HG03045 (cell line): ENCODE results near the gene VARS1.
A peak's percentile ranks its signal among the peaks of the same experiment; 100 is the strongest.
"Not testable (repeated sequence)": the region's sequence is repeated elsewhere in the genome, so short reads cannot be mapped to it uniquely, and the experiment has no call there.

Source experiments
- ATAC-seq: cut with Tn5 transposase; IDR thresholded peaks from one replicate; pipeline ENCODE4 v1.9.1; 2021; ENCODE audit warnings: mild to moderate bottlenecking, moderate library complexity; ENCODE audit not compliant: unreplicated experiment

VARS1 gene

DNA sequence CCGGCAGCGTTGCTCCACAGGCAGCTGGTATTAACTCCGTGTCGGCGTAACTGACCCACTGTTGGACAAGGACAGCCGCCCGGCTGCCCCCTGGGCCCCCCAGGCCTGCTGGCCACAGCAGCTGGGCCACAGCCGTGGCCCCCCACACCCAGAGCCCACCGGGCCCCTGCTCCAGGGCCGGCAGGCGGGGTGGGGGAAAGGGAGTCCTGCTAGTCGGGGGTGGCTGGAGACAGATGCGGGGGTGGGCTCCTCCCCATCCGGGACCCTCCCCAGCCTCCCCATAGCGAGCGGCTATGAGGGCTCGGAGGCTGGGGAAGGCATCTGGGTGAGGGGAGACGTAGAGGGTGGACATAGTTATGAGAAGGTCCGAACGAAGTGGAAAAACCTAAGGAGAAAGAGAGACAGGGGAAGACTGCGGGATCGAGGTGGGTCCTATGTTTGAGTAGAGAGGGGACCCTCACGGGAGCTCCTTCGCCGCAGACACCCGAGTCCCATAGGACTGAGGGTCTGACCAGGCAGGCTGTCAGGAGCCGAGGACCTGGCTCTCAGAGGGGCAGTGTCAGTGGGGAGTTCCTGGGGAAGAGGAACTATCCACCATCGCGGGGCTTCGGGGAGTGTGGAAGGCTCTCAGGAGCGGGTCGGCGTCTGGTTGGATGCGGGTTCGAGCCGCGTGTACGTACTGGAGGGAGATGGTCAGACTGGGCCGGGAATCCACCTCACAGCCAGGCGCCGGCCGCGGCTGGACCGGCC, 511 bp downstream of the VARS1 start:
- ATAC-seq = peak; percentile 16

DNA sequence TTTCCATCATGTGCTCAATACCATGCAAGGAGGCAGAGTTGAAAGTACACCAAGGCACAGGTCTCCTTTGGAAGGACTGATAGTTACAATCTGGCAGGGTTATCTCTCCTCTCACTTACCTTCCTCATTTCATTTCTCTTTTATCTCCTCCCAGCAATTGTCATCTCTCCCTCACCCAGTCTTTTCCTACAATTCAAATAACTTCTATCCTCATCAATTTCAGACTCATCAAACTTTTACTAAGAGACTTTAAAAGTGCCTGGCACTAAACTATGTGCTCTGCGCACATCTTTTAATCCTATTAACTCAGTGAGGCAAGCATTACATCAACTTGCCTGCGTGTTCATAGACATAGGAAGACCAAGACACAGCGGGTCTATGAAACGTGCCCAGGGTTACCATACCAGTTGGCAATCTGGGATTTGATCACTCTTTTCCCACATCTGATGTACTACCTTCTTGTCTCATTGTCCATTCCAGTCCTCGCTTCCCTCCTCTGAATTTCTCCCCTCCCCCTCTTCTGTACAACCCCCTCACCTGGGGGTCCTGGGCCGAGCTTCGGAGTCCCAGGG, 1.2 kb downstream of the VARS1 start:
- no peak for ATAC-seq

DNA sequence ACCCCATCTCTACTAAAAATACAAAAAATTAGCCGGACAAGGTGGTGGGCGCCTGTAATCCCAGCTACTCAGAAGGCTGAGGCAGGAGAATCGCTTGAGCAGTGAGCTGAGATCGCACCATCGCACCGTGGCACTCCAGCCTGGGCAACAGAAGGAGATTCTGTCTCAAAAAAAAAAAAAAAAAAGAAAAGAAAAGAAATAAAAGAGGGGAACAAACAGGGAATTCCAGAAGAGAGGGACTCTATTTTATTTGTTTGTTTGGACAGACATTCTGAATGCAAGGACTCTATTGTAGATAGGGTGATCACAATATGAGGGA, 1.7 kb downstream of the VARS1 start:
- ATAC-seq = not testable (repeated sequence)

DNA sequence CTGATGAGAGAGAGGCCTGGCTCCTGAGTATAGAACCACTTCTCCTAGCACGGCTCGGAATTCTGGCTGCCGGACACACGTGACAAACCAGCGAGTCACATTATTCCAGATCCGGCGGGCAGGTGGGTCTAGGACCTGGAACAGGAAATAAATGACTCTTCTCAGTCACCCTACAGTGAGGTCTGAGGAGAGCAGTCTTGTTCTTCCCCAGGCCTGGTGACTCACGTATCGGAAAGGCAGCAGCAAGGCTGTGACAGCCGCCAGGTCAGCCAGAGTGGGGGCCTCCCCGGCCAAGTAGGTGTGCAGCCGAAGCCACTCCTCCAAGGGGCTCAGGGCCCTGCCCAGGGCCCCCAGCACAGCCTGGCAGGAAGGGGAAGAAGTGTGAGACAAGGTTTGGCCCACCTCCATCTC, 2.8 kb downstream of the VARS1 start:
- ATAC-seq = no peak

DNA sequence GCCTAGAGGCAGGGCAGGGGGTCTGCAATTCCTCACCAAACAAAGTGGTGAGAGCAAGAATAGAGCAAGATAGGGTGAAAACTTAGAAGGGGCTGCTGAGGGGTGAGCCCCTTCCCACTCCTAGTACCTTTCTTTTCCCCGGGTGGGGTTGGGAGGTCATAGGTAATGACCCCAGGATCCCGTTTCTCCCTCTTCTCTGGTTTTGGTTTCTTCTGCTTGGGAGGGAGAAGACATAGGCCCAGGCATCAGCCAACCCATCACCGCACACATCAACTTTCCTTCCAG, 3.5 kb downstream of the VARS1 start:
- ATAC-seq = no peak

DNA sequence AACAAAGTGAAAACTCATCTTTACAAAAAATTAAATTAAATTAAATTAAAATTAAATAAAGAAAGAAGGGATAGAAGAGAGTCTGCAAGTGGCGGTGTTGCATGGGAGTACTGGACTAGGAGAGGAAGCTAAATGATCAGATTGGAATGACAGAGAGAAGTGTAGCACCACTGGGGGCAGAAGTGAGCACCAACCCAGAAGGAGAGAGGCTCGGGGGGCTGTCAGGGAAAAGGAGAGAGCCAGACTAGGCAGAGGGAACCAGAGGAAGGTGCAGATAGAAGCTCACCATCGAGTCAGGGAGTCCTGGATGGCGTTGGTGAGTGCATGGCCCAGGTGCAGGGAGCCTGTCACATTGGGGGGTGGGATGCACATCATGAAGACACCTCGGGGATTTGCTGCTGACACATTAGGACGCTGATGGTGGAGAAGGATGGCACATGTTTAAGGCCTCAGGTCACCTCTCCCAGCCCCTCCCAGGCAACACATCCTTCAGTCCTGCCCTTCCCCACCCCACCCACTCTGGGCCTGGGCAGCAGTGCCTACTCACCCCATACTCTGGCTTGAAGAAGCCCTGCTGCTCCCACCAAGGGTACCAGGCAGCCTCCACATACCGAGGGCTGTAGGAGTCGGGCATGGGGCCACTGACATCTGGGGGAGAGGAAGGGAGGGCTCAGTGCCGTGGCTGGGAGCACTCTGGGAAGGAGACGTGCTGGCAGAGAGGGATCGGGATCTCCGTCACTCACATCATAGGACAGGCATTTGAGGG, 4.0 kb downstream of the VARS1 start:
- no peak for ATAC-seq

DNA sequence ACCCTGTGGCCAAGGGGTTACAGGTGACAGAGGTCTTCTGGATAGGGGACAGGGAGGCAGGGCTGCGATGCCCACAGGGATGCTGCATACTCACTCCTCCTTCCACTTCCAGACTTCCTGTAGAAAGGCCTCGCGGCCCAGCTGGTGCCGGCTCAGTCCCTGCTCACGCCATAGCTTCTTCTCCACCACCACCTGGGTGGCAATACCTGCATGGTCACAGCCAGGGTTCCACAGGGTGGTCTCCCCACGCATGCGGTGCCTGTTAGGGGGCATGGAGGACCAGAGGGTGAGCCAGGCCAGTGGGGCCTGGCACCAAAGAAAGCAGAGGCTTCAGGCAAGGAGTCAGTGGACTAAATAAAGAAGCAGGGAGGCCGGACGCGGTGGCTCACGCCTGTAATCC, 10.1 kb downstream of the VARS1 start:
- ATAC-seq = no peak

DNA sequence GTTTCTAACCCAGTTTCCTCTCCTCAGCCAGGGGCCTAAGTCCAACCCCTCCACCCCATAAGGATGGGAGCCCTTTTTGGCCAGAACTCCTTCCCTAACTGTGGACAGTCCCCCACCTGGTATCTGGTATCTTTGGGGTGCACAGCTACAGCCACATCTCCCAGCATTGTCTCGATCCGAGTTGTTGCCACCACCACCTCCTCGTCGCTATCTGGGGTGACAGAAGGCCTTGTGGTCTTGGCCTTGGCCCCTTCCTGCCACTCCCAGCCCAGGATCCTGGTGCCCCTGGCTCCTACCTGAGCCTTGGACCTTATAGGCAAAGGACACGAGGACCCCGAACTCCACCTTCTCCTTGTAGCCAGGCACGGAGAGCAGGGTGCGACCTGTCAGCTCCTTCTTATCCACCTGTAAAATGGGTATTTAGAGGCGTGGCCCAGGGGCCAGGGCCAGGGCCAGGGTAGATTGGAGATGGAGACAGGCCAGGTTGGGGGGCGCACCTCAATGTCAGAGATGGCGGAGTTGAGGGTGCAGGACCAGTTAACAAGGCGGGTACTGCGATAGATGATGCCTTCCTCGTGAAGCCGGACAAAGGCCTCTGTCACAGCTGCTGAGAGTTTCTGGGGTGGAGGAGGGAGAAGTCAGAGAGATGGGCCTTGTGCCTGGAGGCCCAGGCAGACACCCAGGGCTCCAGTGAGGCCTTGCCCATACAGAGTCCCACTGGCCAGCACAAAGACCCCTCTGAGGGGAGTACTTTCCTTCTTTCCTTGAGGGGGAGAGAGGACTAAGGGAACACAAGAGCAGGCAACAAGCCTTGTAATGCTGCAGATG, 11.2 kb downstream of the VARS1 start:
- ATAC-seq = no peak

DNA sequence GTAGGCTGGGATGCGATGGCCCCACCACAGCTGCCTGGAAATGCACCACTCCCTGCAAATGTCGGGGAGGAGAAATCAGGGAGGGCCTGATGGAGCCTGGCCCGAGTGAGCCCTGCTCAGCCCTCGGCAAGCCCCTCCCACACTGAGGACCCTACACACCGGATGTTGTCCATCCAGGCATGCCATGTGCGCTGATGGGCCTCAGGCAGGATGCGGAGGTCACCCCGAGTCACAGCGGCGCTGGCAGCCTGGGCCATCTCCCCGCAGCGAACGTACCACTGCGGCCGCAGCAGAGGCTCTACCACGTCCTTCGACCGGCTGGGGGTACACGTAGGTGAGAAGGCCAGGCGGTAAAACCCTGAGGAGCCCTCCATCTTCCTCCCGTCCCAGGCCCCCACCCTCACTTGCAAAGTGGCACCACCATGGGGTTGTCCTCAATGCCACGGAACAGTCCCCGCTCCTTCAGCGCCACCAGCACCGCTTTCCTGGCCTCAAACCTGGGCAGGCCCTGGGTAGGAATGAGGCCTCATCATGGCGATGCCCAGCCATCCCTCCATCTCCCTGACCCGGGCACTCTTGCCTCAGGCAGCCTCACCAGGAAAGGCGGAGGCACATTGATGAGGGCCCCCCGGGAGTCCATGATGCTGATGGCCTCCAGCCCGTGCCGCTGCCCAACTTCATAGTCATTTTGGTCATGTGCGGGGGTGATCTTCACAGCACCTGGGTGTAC, 13.3 kb downstream of the VARS1 start:
- no peak for ATAC-seq

DNA sequence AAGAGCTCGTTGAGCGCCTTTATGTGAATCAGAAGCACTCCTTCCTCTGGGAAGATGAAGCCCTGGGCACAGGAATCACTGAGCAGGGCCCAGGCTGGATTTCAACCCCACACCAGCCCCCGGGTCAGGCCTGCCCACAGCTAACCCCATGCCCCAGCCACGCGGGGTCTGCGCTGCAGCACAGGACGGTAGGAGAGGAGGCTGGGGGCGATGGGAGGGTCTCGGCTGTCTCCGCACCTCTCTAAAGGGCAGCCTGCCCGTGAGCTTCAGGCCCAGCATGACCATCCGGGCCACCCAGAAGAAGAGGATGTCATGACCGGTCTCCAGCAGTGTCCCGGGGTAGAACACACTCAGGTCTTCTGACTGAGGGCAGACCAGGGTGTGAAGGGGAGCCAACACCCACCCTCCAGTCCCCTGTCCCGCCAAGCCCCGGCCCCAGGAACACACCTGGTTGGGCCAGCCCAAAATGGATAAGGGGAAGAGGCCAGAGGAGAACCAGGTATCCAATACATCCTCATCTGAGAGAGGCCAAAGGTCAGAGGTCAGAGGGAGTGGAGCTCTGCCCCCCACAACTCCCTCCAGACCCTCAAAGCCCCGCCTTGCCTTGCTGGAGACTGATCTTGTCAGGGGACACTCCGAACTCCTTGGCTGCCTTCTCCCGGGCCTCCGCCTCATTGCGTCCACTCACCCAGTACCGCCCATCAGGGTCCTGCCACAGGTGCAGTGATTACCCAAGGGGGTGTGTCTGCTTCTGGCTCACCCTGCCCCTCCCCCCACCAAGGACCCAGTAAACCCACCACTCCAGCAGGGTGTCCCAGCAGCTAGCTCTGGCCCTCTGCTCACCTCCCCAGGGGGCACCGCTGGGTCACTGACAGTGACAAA, 14.1 kb downstream of the VARS1 start:
- ATAC-seq = no peak

DNA sequence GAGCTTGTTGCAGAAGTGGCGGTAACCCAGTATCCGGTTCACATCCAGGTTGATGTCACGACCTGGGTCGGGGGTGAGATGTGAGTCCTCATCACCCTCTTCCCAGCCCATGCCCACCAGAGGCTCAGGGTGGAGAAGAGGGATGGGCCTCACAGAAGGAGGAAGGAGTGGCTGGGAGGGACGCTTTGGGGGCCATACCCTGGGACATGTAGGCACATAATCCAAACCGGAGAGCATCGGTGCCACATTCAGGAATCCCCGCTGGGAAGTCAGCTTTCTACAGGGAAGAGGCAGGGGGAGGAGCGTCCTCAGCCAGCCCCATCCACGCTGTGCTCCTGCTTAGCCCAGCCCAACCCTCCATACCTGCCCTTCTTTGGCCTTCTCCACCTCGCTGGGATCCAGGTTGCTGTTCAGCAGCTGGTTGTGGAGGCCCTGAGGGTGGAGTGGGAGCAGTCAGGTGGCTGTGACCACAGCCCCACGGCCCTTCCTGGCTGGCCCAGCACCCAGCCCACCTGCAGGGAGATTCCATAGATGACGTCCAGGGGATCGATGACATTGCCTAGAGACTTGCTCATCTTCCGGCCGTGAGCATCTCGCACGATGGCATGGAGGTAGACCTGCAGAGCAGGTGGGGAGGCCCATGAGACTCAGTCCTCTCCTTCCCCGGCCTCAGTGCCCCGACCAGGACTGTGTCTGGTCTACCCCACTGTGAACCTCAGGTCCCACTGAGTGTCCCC, 14.9 kb downstream of the VARS1 start:
- no peak for ATAC-seq

DNA sequence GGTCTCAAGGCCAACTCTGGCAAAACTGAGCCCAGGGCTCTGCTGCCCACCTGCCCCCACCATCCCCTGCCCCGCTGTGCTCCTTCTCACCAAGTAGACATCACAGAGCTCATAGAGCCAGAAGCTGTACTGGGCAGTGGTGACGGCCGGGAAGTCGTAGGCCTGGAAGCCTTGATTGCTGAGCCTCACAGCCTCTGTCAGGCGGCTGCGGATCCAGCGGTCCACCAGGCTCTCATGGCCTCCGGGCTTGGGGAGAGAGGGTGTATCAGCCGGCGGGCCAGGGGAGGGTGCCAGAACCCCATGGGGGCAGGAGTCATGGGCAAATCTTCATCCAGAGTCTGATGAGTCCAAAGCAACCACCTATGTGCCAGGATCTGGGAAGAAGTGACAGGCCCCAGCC, 15.6 kb downstream of the VARS1 start:
- no peak for ATAC-seq

DNA sequence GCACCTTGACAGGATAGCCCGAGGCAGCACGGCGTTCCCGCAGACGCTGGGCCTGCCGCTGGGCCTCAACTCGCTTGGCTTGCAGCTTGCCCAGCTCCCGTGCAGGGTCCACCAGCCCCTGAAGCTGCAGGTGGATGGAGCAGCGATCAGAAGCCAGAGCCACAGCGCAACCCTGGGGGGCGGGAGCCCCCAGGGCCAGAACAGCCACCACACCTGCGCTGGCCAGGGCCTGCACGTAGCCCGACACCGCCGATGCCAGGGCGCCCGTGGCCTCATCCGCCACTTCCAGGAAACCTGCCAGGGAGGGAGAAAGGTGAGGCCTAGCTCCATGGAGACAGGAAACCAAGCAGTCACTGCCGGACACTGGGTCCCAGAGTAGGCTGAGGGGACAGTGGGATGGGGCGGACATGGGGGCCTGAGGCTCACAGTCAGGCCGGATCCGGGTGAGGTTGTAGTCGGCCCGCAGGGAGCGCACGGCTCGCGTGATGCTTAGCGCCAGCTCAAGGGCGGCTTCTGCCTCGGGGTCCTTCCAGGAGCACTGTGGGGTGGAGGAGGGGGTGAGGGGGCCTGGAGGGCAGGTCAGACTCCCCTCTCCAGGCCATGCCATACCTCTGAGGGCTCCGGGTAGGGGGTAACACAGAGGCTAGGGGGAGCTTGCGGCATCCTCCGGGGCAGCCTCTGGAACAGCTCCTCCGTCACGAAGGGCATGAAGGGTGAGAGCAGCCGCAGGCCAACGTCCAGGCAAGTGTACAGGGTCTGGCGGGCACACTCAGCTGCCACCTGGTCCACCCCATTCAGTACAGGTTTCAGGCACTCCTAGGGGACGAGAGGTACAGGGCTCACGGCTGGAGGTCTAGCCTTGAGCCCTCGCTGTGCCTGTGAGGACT, 16.3 kb downstream of the VARS1 start:
- ATAC-seq = no peak

DNA sequence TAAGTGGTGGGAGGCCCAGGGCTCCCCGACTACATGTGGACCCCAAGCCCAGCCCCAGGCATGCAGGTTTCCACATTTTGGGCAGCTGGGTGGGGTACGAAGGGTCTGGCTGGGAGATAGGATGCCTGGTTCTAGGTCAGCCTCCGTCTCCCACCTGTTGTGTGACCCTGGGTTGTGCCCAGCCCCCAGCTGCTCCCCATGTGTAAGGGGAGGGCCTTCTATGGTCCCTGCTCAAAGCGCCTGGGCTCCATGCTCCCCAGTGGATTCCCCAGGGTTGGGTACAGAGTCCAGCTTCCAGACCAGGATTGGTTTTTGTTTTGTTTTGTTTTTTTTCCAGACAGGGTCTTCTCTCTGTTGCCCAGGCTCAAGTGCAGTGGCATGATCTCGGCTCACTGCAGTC, 17.4 kb downstream of the VARS1 start:
- ATAC-seq = no peak

DNA sequence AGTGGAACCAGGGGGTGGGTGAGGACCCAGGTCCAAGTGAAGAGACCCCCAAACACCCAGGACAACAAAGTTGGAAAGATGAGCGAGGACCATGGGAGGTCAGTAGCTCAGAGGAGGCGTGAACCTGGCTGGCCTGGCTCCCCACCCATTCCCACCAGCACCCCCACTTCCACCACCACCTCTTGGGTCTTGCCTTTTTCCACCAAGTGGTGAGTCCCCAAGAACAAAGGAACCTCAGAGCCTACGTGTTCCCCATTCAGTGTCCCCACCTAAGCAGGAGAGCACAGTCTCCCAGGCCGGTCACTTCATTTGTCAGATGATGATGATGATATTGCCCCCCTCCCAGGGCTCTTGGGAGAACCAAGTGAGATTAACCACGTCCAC, 17.9 kb downstream of the VARS1 start:
- ATAC-seq = no peak

DNA sequence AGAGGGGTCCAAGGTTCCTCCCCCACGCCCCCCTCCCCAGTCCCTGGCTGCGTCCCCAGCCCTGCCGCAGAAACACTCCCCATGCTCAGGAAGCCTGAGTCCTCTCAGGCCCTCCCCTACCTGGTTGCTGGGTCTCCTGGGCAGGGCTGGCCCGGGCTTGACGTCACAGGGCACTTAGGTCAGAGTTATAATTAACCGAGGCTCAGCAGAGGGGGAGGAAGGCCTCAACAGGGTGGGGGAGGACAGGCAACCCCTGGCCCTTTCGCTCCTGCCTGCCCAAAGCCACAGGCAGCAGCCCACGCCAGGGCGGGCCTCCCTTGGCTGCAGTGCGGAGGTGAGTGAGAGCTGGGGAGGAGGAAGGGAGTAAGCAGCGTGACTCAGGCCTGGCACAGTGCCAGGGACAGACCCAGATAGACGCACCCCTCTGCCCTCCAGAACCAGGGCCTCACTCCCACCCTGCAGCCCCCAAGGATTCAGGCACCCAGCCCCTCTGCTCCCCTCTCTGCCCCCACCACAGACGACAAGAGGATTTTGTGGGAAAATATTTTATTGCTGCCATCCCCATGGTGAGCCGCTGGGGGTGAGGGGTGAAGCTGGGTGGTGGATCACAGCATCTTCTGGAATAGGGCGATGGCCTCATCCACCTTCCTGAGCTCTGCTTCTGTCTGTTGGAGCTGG, 18.4 kb downstream of the VARS1 start, which contains the start of gene VWA7:
TSS of gene VWA7 (minus strand) at position 340 of the 678 bp plus-strand sequence. CDS start 549 bp downstream, outside the sequence.
- ATAC-seq = peak; percentile 67

DNA sequence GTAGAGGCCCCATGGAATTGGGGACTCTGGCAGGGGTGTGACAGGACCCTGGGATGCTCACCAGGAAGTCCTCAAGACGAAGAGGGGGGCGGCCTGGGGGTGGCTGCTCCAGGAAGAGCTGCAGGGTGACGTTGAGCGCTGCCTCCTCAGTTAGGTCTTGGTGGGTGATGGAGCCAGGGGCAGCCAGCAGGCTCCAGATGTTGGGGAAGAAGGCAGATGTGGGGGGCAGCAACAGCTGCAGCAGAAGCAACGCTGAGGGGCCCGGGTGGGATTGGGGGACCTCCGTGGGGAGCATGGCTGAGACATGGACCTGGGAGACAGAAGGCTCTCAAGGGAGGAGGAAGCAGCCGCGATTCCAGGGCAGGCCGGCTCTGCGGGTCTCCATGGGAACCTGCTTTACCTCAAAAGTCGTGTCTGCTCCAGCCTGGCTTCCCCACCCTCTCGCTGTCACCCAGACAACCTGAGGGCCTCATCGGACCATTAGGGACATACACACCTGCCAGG, 19.0 kb downstream of the VARS1 start:
- ATAC-seq = no peak
